Measurements from ENCODE around the gene IRAK3. TPM values are rescaled to one million over a fixed set of nuclear protein-coding genes. Genes with fewer than 3 reads are reported as not detected.

The IRAK3 gene
- total and polyA plus RNA-seq, 2 donors (not counting 3 experiments of a cell fraction or from before 2014, with no cell fraction given): 2.3 to 8.5 TPM

- DNase-seq (ENCODE audit: low read depth, low spot score) (no peak), FAIRE-seq (no peak)
- Histone ChIP-seq H3K9me3 (replicated peaks; ENCODE audit: control insufficient read depth, insufficient read depth, low read length) (no peaks in the 10 kb centered on the region), H3K36me3 (ENCODE audit: control insufficient read depth in 2 of 2, extremely low read depth in 1 of 2, insufficient read depth in 2 of 2, low read length in 2 of 2) (peaks cover 0 to 3% of the 10 kb centered on the region in 2 experiments), H2AFZ (ENCODE audit: low read depth, low read length) (no peak overlapping the region), H3K79me2 (ENCODE audit: control insufficient read depth, insufficient read depth, low read length) (peaks cover 71% of the 10 kb centered on the region), H3K4me3 (replicated peaks in 1 of 3; ENCODE audit: insufficient read depth in 1 of 3, low read depth in 1 of 3, low read length in 3 of 3) (no peak overlapping the region), H4K20me1 (replicated peaks; ENCODE audit: control insufficient read depth, extremely low read depth, insufficient read depth, low read length) (peaks cover 3% of the 10 kb centered on the region), H3K4me1 (ENCODE audit: control insufficient read depth, extremely low read depth, insufficient read depth, low read length) (peaks cover 3% of the 10 kb centered on the region), H3K9me1 (replicated peaks; ENCODE audit: control insufficient read depth, extremely low read depth, insufficient read depth, low read length) (no peaks in the 10 kb centered on the region), H3K9ac (replicated peaks; ENCODE audit: extremely low read depth, insufficient read depth, low read length) (no peak overlapping the region), H3K27me3 (ENCODE audit: control insufficient read depth in 2 of 2, insufficient read depth in 2 of 2, low read length in 2 of 2) (no peaks in the 10 kb centered on the region), H3K27ac (ENCODE audit: insufficient read depth, low read depth, low read length) (no peak overlapping the region), H3K4me2 (ENCODE audit: insufficient read depth, low read length) (no peak overlapping the region)
- intact Hi-C loops (cut with micrococcal nuclease): no loop called here
- ChIA-PET POLR2A (no interaction called here), CTCF (interaction anchor here (1.5 kb wide), 1 partner anchor 18 kb away, joined by 3 read pairs; no protein-coding TSS in a partner anchor)
- dilution Hi-C loops (cut with MboI; ENCODE audit: extremely low pct_ligation_motif_present, low sequenced_read_pairs): no loop called here
- no TSS peak for BruUV-seq (replicated peaks)
- TF ChIP-seq EZH2 (IDR thresholded peaks at IDR 0.05; ENCODE audit: borderline replicate concordance, low read depth, low read length, severe bottlenecking): no peak
- no peak for TF ChIP-seq POLR2A (IDR thresholded peaks at IDR 0.05; ENCODE audit: low read depth, low read length)
- TF ChIP-seq, protein P1, sequence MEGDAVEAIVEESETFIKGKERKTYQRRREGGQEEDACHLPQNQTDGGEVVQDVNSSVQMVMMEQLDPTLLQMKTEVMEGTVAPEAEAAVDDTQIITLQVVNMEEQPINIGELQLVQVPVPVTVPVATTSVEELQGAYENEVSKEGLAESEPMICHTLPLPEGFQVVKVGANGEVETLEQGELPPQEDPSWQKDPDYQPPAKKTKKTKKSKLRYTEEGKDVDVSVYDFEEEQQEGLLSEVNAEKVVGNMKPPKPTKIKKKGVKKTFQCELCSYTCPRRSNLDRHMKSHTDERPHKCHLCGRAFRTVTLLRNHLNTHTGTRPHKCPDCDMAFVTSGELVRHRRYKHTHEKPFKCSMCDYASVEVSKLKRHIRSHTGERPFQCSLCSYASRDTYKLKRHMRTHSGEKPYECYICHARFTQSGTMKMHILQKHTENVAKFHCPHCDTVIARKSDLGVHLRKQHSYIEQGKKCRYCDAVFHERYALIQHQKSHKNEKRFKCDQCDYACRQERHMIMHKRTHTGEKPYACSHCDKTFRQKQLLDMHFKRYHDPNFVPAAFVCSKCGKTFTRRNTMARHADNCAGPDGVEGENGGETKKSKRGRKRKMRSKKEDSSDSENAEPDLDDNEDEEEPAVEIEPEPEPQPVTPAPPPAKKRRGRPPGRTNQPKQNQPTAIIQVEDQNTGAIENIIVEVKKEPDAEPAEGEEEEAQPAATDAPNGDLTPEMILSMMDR (IDR thresholded peaks at IDR 0.05; ENCODE audit: extremely low read depth in 1 of 2, insufficient read depth in 1 of 2, low read depth in 1 of 2, low read length in 2 of 2): no peak
- TF ChIP-seq POLR2AphosphoS5 (IDR thresholded peaks at IDR 0.05; ENCODE audit: insufficient read depth, low read depth, low read length): no peak
- no peak for TF ChIP-seq GATA2 (IDR thresholded peaks at IDR 0.05; ENCODE audit: insufficient read depth, insufficient read length, low read depth, low read length)
- TF ChIP-seq MAX (IDR thresholded peaks at IDR 0.05; ENCODE audit: insufficient read depth, insufficient read length): no peak
- no peak for TF ChIP-seq FOS (IDR thresholded peaks at IDR 0.05; ENCODE audit: borderline replicate concordance, insufficient read depth, low read length)
- no peak for TF ChIP-seq JUN (IDR thresholded peaks at IDR 0.05; ENCODE audit: borderline replicate concordance, insufficient read depth, insufficient read length, low read depth)
- TF ChIP-seq MYC (IDR thresholded peaks at IDR 0.05; ENCODE audit: low read depth, low read length): no peak
Measured at GRCh38 chr12:66163289-66163688, 25.7 kb upstream of the IRAK3 start.

Data from endothelial cell of umbilical vein (primary cell).